HAP-1 (cell line): ENCODE results near the gene SCAP.

Source experiments
- DNase-seq, 2 experiments: peaks; one replicate each; pipeline ENCODE4 v3.0.0-alpha.2; 2016 to 2020; ENCODE audit warnings: low spot score in 2 of 2
- H3K27me3 ChIP-seq: fragments of 250-450 bp; sonication (Bioruptor Pico); 2 replicates; pipeline ENCODE4 v1.5.1; 2020; ENCODE audit warnings: low read depth, mild to moderate bottlenecking, moderate library complexity
- H3K36me3 ChIP-seq: fragments of 250-450 bp; sonication (Bioruptor Pico); replicated peaks from 2 replicates; pipeline ENCODE4 v1.5.1; 2020; ENCODE audit warnings: mild to moderate bottlenecking
- H3K4me1 ChIP-seq: fragments of 250-450 bp; sonication (Bioruptor Pico); 2 replicates; pipeline ENCODE4 v1.5.1; 2020; ENCODE audit warnings: mild to moderate bottlenecking
- H3K4me3 ChIP-seq: fragments of 250-450 bp; sonication (Bioruptor Pico); 2 replicates; pipeline ENCODE4 v1.5.1; 2020; ENCODE audit warnings: mild to moderate bottlenecking, moderate library complexity
- H3K9me3 ChIP-seq: fragments of 250-450 bp; sonication (Bioruptor Pico); 2 replicates; pipeline ENCODE4 v1.5.1; 2020; ENCODE audit warnings: mild to moderate bottlenecking, moderate library complexity
- in situ Hi-C: fragments of 300-500 bp; cut with MboI; formaldehyde crosslinking; loops from 3 replicates; pipeline ENCODE4 v1.14.3; 2020; ENCODE audit warnings: low sequenced_read_pairs, inconsistent platforms, mixed read lengths

SCAP gene

DNA sequence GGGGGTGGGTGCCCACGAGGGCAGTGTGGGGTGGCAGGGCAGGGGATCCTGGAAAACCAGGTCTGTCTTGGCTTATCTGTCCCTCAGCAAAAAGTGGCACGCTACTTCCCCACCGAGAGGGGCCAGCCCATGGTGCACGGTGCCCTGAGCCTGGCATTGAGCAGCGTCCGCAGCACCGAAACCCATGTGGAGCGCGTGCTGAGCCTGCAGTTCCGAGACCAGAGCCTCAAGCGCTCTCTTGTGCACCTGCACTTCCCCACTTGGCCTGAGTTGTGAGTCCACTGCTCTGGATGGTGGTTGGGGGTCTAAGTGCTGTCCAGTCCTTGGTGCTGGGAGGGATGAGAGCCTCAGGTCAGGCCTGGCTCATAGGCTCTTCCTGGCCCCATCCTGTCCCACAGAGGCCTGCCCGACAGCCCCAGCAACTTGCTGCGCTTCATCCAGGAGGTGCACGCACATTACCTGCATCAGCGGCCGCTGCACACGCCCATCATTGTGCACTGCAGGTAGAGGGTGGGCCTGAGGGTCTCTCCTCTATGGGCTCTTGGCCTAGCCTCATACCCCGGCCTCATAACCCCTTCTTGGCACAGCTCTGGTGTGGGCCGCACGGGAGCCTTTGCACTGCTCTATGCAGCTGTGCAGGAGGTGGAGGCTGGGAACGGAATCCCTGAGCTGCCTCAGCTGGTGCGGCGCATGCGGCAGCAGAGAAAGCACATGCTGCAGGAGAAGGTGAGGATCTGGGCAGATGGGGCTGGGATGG lies 63.9 kb downstream of the SCAP start:
- peaks cover 74% of the 10 kb centered on the region for H3K36me3 ChIP-seq
- in situ Hi-C loops = no loop called here

GRCh38 chr3:47410801-47411646 lies 64.7 kb downstream of the SCAP start:
- Histone ChIP-seq H3K9me3 (no peaks in the 10 kb centered on the region), H3K4me3 (no peak overlapping the region), H3K36me3 (peaks cover 75% of the 10 kb centered on the region), H3K27me3 (no peaks in the 10 kb centered on the region), H3K4me1 (no peaks in the 10 kb centered on the region)
- in situ Hi-C loops = no loop called here
- DNase-seq = no peak

More for the DNA sequence above, 63.9 kb downstream of the SCAP start:
- no peak for DNase-seq
- Histone ChIP-seq H3K27me3 (no peaks in the 10 kb centered on the region), H3K4me3 (no peak overlapping the region), H3K4me1 (no peaks in the 10 kb centered on the region), H3K9me3 (no peaks in the 10 kb centered on the region)

DNA sequence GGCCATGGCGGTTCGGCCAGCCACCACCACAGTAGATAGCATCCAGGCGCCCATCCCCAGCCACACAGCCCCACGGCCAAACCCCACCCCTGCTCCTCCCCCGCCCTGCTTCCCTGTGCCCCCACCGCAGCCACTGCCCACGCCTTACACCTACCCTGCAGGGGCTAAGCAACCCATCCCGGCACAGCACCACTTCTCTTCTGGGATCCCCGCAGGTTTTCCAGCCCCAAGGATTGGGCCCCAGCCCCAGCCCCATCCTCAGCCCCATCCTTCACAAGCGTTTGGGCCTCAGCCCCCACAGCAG lies 65.4 kb downstream of the SCAP start:
- no peak for DNase-seq
- no peaks in the 10 kb centered on the region for H3K27me3 ChIP-seq
- H3K9me3 ChIP-seq = no peaks in the 10 kb centered on the region
- peaks cover 70% of the 10 kb centered on the region for H3K36me3 ChIP-seq
- H3K4me3 ChIP-seq = no peak overlapping the region
- no peaks in the 10 kb centered on the region for H3K4me1 ChIP-seq
- in situ Hi-C loops = no loop called here

GRCh38 chr3:47409688-47410416 lies 65.9 kb downstream of the SCAP start:
- Histone ChIP-seq H3K4me3 (no peak overlapping the region), H3K36me3 (peaks cover 65% of the 10 kb centered on the region)
- in situ Hi-C loops = no loop called here

DNA sequence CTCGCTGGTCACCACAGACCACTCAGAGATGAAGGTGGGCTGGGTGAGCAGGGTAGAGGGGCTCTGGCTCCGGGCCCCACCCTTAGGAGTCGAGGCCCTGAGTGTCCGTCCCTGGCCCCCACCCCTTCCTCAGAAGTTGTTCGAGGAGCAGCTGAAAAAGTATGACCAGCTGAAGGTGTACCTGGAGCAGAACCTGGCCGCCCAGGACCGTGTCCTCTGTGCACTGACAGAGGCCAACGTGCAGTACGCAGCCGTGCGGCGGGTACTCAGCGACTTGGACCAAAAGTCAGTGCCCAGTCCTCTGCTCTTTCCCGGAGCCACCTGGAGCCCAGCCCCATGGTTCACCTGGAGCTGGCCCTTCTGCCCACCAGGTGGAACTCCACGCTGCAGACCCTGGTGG lies 66.5 kb downstream of the SCAP start:
- Histone ChIP-seq H3K4me1 (no peaks in the 10 kb centered on the region), H3K9me3 (no peaks in the 10 kb centered on the region), H3K4me3 (no peak overlapping the region), H3K27me3 (no peaks in the 10 kb centered on the region), H3K36me3 (peaks cover 59% of the 10 kb centered on the region)
- in situ Hi-C loops = no loop called here
- no peak for DNase-seq

More at GRCh38 chr3:47409688-47410416, 65.9 kb downstream of the SCAP start:
- Histone ChIP-seq H3K27me3 (no peaks in the 10 kb centered on the region), H3K4me1 (no peaks in the 10 kb centered on the region), H3K9me3 (no peaks in the 10 kb centered on the region)
- DNase-seq = no peak

DNA sequence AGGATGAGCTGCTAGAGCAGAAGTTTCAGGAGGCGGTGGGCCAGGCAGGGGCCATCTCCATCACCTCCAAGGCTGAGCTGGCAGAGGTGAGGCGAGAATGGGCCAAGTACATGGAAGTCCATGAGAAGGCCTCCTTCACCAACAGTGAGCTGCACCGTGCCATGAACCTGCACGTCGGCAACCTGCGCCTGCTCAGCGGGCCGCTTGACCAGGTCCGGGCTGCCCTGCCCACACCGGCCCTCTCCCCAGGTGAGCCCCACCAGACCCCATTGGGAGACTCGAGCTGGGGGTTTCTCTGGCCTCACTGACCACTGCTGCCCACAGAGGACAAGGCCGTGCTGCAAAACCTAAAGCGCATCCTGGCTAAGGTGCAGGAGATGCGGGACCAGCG lies 66.9 kb downstream of the SCAP start:
- no peaks in the 10 kb centered on the region for H3K27me3 ChIP-seq
- no peaks in the 10 kb centered on the region for H3K4me1 ChIP-seq
- in situ Hi-C loops = no loop called here
- DNase-seq = no peak
- H3K9me3 ChIP-seq = no peaks in the 10 kb centered on the region
- H3K4me3 ChIP-seq = no peak overlapping the region
- peaks cover 56% of the 10 kb centered on the region for H3K36me3 ChIP-seq

DNA sequence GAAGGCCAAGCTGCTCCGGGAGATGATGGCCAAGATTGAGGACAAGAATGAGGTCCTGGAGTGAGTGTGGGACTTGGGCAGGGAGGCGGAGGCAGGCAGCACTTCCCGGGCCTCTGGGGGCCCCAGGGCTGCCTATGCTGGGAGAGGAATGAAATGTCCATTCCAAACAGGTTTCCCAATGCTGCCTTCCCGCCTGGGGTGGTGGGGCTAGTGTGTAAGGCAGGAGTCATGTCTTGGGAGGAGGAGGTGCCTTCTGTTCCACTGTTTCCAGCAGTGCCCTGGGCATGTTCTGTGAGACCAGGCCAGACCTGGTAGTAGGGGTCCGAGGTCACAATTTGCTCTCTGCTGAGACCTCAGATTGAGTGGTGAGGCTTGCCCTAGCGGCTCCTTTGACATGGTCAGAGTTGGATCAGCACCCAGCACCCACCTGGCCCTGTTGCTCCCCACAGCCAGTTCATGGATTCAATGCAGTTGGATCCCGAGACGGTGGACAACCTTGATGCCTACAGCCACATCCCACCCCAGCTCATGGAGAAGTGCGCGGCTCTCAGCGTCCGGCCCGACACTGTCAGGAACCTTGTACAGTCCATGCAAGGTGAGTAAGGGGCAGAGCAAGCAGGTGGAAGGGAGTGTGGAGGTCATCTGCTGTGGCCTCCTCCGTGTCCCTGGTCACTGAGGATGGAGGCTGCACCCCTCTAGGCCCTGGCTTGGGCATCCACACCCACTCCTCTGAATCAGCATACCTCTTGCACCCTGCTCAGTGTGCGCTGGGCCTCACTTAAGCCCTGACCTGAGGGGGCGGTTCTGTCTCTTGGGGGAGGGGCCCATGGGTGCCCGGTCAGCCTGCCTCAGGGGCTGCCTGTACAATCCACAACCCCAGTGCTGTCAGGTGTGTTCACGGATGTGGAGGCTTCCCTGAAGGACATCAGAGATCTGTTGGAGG lies 67.6 kb downstream of the SCAP start:
- no peak for DNase-seq
- Histone ChIP-seq H3K4me3 (no peak overlapping the region), H3K4me1 (no peaks in the 10 kb centered on the region), H3K27me3 (no peaks in the 10 kb centered on the region), H3K36me3 (peaks cover 50% of the 10 kb centered on the region), H3K9me3 (no peaks in the 10 kb centered on the region)
- in situ Hi-C loops = no loop called here

GRCh38 chr3:47407237-47407636 lies 68.5 kb downstream of the SCAP start:
- DNase-seq = no peak
- Histone ChIP-seq H3K4me1 (no peaks in the 10 kb centered on the region), H3K9me3 (no peaks in the 10 kb centered on the region), H3K27me3 (no peaks in the 10 kb centered on the region), H3K4me3 (no peak overlapping the region), H3K36me3 (peaks cover 43% of the 10 kb centered on the region)
- in situ Hi-C loops = no loop called here

- Histone ChIP-seq H3K4me3 (no peak overlapping the region), H3K9me3 (no peaks in the 10 kb centered on the region), H3K36me3 (peaks cover 39% of the 10 kb centered on the region), H3K4me1 (no peaks in the 10 kb centered on the region), H3K27me3 (no peaks in the 10 kb centered on the region)
- no peak for DNase-seq
- in situ Hi-C loops = no loop called here
Measured at GRCh38 chr3:47406762-47407149, 69.0 kb downstream of the SCAP start.

- H3K4me3 ChIP-seq = no peak overlapping the region
- H3K36me3 ChIP-seq = peaks cover 33% of the 10 kb centered on the region
- no peak for DNase-seq
- H3K9me3 ChIP-seq = no peaks in the 10 kb centered on the region
- no peaks in the 10 kb centered on the region for H3K4me1 ChIP-seq
- in situ Hi-C loops = no loop called here
- no peaks in the 10 kb centered on the region for H3K27me3 ChIP-seq
Measured at GRCh38 chr3:47405820-47406761, 69.7 kb downstream of the SCAP start.

- no peak overlapping the region for H3K4me3 ChIP-seq
- no peak for DNase-seq
- H3K9me3 ChIP-seq = no peaks in the 10 kb centered on the region
- peaks cover 30% of the 10 kb centered on the region for H3K36me3 ChIP-seq
- H3K27me3 ChIP-seq = no peaks in the 10 kb centered on the region
- H3K4me1 ChIP-seq = no peaks in the 10 kb centered on the region
- in situ Hi-C loops = no loop called here
Measured at GRCh38 chr3:47404955-47405790, 70.6 kb downstream of the SCAP start.

DNA sequence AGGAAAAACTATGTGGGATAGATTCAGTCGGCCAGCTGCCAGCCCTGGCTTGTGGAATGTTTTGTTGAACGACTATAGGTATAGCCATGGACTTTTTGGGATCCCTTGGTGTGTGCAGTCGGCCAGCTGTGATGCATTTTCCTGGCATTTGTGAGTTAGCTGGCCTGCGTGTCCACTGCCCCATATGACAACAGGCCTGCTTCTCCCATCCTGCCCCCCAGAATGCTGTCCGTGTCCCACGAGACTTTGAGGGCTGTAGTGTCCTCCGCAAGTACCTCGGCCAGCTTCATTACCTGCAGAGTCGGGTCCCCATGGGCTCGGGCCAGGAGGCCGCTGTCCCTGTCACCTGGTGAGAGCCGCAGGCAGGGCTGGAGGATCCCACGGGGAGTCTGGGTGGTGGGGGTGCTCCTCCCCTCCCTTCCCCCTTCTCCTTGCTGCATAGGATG lies 71.3 kb downstream of the SCAP start:
- no peaks in the 10 kb centered on the region for H3K27me3 ChIP-seq
- DNase-seq = no peak
- no peaks in the 10 kb centered on the region for H3K4me1 ChIP-seq
- in situ Hi-C loops = no loop called here
- H3K36me3 ChIP-seq = peaks cover 26% of the 10 kb centered on the region
- H3K9me3 ChIP-seq = no peaks in the 10 kb centered on the region
- no peak overlapping the region for H3K4me3 ChIP-seq
